ENCODE measurements around the gene DSCAM. TPM values are rescaled to one million over a fixed set of nuclear protein-coding genes. Genes with fewer than 3 reads are reported as not detected.

The DSCAM gene
- total RNA-seq, 1 experiment from 2014 or later, result 0.66 TPM

GRCh38 chr21:40438616-40439015 lies 408.3 kb downstream of the DSCAM start:
- no peak for DNase-seq
- Histone ChIP-seq H3K36me3 (replicated peaks; ENCODE audit: control insufficient read depth, insufficient read depth, low read length) (no peaks in the 10 kb centered on the region), H3K27me3 (ENCODE audit: control insufficient read depth, insufficient read depth, low read length) (no peaks in the 10 kb centered on the region), H3K4me3 (ENCODE audit: insufficient read depth, low read depth, low read length) (no peak overlapping the region)

GRCh38 chr21:40436261-40436660 lies 410.7 kb downstream of the DSCAM start:
- no peaks in the 10 kb centered on the region for H3K36me3 ChIP-seq (replicated peaks; ENCODE audit: control insufficient read depth, insufficient read depth, low read length)
- H3K27me3 ChIP-seq (ENCODE audit: control insufficient read depth, insufficient read depth, low read length), result no peaks in the 10 kb centered on the region
- no peak for DNase-seq
- no peak overlapping the region for H3K4me3 ChIP-seq (ENCODE audit: insufficient read depth, low read depth, low read length)

GRCh38 chr21:40433538-40433937 lies 413.4 kb downstream of the DSCAM start:
- no peak overlapping the region for H3K4me3 ChIP-seq (ENCODE audit: insufficient read depth, low read depth, low read length)
- H3K27me3 ChIP-seq (ENCODE audit: control insufficient read depth, insufficient read depth, low read length), result no peaks in the 10 kb centered on the region
- no peak for DNase-seq
- no peaks in the 10 kb centered on the region for H3K36me3 ChIP-seq (replicated peaks; ENCODE audit: control insufficient read depth, insufficient read depth, low read length)

- no peak for DNase-seq
- no peaks in the 10 kb centered on the region for H3K27me3 ChIP-seq (ENCODE audit: control insufficient read depth, insufficient read depth, low read length)
- H3K36me3 ChIP-seq (replicated peaks; ENCODE audit: control insufficient read depth, insufficient read depth, low read length), result no peaks in the 10 kb centered on the region
- no peak overlapping the region for H3K4me3 ChIP-seq (ENCODE audit: insufficient read depth, low read depth, low read length)
Observed at GRCh38 chr21:40425981-40426380, 421.0 kb downstream of the DSCAM start.

- Histone ChIP-seq H3K4me3 (ENCODE audit: insufficient read depth, low read depth, low read length) (no peak overlapping the region), H3K27me3 (ENCODE audit: control insufficient read depth, insufficient read depth, low read length) (no peaks in the 10 kb centered on the region), H3K36me3 (replicated peaks; ENCODE audit: control insufficient read depth, insufficient read depth, low read length) (no peaks in the 10 kb centered on the region)
- DNase-seq, result no peak
Observed at GRCh38 chr21:40422896-40423635, 423.9 kb downstream of the DSCAM start.

GRCh38 chr21:40421121-40421520 lies 425.8 kb downstream of the DSCAM start:
- H3K36me3 ChIP-seq (replicated peaks; ENCODE audit: control insufficient read depth, insufficient read depth, low read length), result no peaks in the 10 kb centered on the region
- no peaks in the 10 kb centered on the region for H3K27me3 ChIP-seq (ENCODE audit: control insufficient read depth, insufficient read depth, low read length)
- no peak for DNase-seq
- H3K4me3 ChIP-seq (ENCODE audit: insufficient read depth, low read depth, low read length), result no peak overlapping the region

- DNase-seq, result no peak
- Histone ChIP-seq H3K4me3 (ENCODE audit: insufficient read depth, low read depth, low read length) (no peak overlapping the region), H3K36me3 (replicated peaks; ENCODE audit: control insufficient read depth, insufficient read depth, low read length) (no peaks in the 10 kb centered on the region), H3K27me3 (ENCODE audit: control insufficient read depth, insufficient read depth, low read length) (no peaks in the 10 kb centered on the region)
Observed at GRCh38 chr21:40416572-40416971, 430.4 kb downstream of the DSCAM start.

GRCh38 chr21:40408561-40408960 lies 438.4 kb downstream of the DSCAM start:
- Histone ChIP-seq H3K36me3 (replicated peaks; ENCODE audit: control insufficient read depth, insufficient read depth, low read length) (no peaks in the 10 kb centered on the region), H3K27me3 (ENCODE audit: control insufficient read depth, insufficient read depth, low read length) (no peaks in the 10 kb centered on the region), H3K4me3 (ENCODE audit: insufficient read depth, low read depth, low read length) (no peak overlapping the region)
- DNase-seq, result no peak

GRCh38 chr21:40404396-40404800 lies 442.6 kb downstream of the DSCAM start:
- H3K4me3 ChIP-seq (ENCODE audit: insufficient read depth, low read depth, low read length), result no peak overlapping the region
- H3K27me3 ChIP-seq (ENCODE audit: control insufficient read depth, insufficient read depth, low read length), result no peaks in the 10 kb centered on the region
- no peak for DNase-seq
- no peaks in the 10 kb centered on the region for H3K36me3 ChIP-seq (replicated peaks; ENCODE audit: control insufficient read depth, insufficient read depth, low read length)

GRCh38 chr21:40402884-40403582 lies 443.9 kb downstream of the DSCAM start:
- Histone ChIP-seq H3K4me3 (ENCODE audit: insufficient read depth, low read depth, low read length) (no peak overlapping the region), H3K27me3 (ENCODE audit: control insufficient read depth, insufficient read depth, low read length) (no peaks in the 10 kb centered on the region), H3K36me3 (replicated peaks; ENCODE audit: control insufficient read depth, insufficient read depth, low read length) (no peaks in the 10 kb centered on the region)
- no peak for DNase-seq

- H3K27me3 ChIP-seq (ENCODE audit: control insufficient read depth, insufficient read depth, low read length), result no peaks in the 10 kb centered on the region
- H3K36me3 ChIP-seq (replicated peaks; ENCODE audit: control insufficient read depth, insufficient read depth, low read length), result no peaks in the 10 kb centered on the region
- no peak for DNase-seq
- no peak overlapping the region for H3K4me3 ChIP-seq (ENCODE audit: insufficient read depth, low read depth, low read length)
Observed at GRCh38 chr21:40395732-40396131, 451.2 kb downstream of the DSCAM start.

GRCh38 chr21:40393066-40393465 lies 453.9 kb downstream of the DSCAM start:
- Histone ChIP-seq H3K36me3 (replicated peaks; ENCODE audit: control insufficient read depth, insufficient read depth, low read length) (no peaks in the 10 kb centered on the region), H3K27me3 (ENCODE audit: control insufficient read depth, insufficient read depth, low read length) (no peaks in the 10 kb centered on the region), H3K4me3 (ENCODE audit: insufficient read depth, low read depth, low read length) (no peak overlapping the region)
- DNase-seq, result no peak

GRCh38 chr21:40388046-40388445 lies 458.9 kb downstream of the DSCAM start:
- Histone ChIP-seq H3K4me3 (ENCODE audit: insufficient read depth, low read depth, low read length) (no peak overlapping the region), H3K27me3 (ENCODE audit: control insufficient read depth, insufficient read depth, low read length) (no peaks in the 10 kb centered on the region), H3K36me3 (replicated peaks; ENCODE audit: control insufficient read depth, insufficient read depth, low read length) (no peaks in the 10 kb centered on the region)
- DNase-seq, result no peak

- Histone ChIP-seq H3K27me3 (ENCODE audit: control insufficient read depth, insufficient read depth, low read length) (no peaks in the 10 kb centered on the region), H3K36me3 (replicated peaks; ENCODE audit: control insufficient read depth, insufficient read depth, low read length) (no peaks in the 10 kb centered on the region), H3K4me3 (ENCODE audit: insufficient read depth, low read depth, low read length) (no peak overlapping the region)
- no peak for DNase-seq
Observed at GRCh38 chr21:40386981-40387747, 459.8 kb downstream of the DSCAM start.
